Measurements from ENCODE around the gene ZBTB4. TPM values are rescaled to one million over a fixed set of nuclear protein-coding genes. Genes with fewer than 3 reads are reported as not detected.

ZBTB4 gene
- polyA plus RNA-seq, 3 donors, result 40.8 to 49.5 (median 47.1) TPM

DNA sequence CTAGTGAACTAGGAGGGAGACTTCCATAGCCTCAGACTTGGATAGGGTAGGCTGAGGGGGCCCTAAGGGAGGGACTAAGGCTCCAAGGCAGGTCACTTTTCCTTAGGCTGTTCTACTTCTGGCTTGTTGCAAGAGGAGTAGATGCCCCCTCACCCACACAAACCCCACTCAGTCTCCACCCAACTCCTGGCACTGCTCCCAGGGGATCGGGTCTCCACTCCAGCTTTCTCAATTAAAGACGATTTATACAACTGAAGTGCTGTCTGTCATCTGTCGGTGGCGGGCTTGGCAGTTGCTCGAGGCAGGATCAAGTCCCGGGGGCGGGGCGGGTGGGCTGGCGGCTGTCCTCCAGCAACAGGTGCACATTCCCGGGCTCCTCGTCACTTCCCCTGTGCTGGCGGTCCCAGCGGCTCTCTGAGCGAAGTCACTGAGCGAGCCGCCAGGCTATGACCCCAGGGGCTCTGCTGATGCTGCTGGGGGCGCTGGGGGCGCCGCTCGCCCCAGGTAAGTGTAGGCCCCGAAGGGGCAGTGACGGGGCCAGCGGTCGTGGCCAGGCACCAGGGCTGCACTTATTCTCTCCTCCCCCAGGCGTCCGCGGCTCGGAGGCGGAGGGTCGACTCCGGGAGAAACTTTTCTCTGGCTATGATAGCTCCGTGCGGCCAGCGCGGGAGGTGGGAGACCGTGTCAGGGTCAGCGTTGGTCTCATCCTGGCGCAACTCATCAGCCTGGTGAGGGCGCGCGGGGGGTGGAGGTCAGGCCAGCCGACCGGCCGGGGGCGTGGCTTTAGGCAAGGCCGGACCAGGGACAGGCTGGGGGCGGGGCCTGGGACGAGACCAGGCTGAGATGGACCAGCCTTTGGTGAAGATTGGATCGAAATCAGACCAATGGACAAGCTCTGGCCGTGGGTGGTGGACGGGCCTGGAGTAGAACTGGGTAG is 34.5 kb downstream of the ZBTB4 start, which contains the start of gene CHRNB1:
Gene CHRNB1 (plus strand): TSS at position 380 of the 937 bp plus-strand sequence. CDS start 67 bp downstream, at position 447.
- no peak for DNase-seq

DNA sequence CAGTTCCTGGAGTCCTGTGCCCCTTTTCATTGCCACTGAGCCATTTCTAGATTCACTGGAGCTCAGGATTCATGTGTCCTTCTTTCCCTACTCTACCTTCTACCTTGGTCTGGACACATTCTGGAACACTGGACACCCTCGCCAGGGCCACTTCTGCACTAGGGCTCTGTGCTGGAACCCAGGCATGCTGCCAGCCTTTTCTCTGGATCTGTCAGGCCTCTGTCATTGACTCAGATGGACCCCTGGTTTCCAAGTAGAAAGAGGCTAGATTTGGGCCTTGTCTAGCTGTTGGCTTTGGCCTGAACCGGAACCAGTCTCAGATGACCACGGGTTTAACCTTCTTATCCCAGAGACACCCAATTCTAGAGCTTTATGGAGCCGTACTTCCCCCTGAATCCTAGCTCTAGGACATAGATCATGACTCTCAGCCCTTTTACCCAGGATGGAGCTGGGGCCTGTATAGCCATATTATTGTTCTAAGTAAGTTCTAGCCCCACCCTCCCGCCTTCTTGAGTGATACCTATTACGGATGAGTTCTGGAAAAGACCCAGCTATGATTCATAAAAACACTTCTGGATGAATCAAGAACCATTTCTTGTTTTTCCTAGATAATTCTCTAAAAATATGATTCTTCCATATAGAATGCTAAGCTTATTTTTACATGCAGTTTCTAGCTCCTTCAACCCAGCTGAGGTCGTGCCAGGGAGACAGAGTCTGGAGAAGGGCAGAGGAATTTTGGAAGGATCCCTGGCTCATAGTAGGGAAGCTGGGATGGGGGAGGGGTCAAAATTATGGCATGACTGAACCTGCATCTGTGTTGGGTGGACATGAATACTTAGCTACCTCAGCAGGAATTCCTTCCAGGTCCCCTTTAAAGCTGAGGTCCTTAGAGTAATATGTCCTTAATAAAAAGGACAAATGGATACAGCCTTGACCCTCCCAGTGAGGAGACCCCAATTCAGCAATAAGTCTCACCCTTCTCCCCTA is 35.6 kb downstream of the ZBTB4 start:
- no peak for DNase-seq

DNA sequence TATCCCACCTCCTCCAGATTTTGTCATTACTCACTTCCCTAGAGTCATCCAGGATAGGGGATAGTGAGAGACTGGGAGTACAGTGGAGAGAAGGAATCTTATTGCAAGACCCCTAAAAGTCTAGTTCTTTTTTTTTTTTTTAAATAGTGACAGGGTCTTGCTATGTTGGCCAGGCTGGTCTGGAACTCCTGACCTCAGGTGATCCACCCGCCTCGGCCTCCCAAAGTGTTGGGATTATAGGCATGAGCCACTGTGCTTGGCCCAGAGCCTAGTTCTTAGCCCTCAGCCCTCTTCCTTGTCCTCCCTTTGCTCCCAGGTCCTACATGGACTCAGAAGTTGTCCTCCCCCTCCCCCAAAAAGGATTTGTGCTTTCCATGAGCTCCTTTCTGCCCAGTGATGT is 37.3 kb downstream of the ZBTB4 start:
- DNase-seq, result no peak

DNA sequence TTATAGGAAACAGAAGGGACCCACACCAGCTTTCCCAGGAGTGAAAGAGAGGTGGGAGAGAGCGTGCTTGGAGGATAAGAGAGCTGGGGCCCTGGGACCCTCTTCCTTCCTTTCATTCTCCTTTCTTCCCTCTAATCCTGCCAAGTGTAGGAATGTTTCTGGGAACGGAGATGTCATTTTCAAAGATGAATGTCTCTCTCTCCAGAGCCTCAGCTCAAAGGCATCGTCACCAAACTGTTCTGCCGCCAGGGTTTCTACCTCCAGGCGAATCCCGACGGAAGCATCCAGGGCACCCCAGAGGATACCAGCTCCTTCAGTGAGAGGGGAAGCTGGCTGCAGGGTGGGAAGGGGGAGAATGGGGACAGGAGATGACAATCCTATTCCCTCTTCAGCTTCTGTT is 38.2 kb downstream of the ZBTB4 start:
- no peak for DNase-seq

DNA sequence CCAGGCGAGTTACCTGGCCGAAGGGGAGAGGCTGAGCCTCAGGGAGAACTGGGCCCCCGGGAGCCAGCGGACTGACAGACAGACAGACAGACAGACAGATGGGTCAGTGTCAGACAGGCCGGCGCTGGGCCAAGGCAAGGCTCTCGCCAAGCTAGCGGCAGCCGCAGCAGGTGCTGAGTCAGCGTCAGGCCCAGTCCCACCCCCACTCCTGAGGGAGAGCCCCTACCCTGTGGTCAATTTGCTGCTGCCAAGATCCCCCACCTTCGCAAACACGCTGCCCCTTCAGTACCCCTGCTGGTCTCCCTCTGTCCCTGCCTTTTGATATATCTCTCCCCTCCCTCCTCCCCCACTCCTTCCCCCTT is 38.6 kb downstream of the ZBTB4 start:
- no peak for DNase-seq

DNA sequence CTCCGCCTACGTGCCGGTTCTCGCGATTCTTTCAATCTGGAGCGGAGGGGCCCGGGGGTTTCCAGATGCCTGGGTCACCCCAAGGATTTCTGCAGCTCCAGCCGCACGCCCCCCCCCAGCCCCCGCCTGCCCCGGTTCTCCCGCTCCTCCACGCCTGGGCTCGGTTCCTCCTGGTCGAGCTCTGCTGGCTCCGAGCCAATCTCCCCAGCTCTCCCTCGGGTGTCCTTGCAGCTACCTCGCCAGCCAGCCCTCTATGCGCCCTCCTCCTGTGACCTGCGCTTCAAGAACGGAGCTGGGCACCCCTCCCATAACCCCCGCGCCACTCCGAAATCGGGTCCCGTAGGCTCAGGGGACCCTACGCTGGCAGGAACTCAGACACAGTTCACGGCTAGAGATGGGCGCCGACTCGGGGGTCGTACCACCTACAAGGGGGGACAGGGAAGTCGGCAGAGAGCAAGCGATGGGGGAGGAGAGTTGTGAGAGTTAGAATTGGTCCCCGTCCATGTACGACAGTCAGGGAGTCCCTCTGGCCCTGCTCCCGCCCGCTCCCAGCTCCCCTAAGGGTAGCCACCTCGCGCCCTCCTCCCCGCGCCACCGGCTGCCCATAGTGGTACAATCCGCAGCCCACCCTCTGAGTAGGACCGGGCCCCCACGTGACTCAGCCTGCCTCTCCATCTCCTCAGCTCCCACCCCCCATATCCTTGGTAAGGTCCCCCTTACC is 39.2 kb downstream of the ZBTB4 start:
- no peak for DNase-seq

DNA sequence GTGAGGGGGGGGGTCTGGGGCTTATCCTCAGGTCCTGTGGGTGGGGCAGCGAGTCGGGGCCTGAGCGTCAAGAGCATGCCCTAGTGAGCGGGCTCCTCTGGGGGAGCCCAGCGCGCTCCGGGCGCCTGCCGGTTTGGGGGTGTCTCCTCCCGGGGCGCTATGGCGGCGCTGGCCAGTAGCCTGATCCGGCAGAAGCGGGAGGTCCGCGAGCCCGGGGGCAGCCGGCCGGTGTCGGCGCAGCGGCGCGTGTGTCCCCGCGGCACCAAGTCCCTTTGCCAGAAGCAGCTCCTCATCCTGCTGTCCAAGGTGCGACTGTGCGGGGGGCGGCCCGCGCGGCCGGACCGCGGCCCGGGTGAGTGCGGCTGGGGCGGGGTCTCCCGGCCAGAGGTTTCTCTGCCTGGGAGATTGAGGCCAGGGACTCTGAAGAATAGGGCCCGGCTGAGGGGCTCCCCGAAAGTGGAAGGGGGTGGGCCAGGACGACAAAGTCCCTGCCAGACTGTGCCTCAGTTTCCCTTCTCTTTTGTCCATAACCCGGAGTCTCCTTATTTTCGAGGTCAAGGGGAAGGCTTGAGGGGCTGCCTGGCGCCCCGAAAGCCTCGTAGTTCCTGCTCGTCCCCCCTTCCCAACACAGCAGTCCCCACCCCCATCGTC is 39.8 kb downstream of the ZBTB4 start, which contains the start of gene FGF11:
Gene FGF11 (plus strand): TSS at position 51 of the 651 bp plus-strand sequence. CDS start 109 bp downstream, at position 160.
- no peak for DNase-seq

DNA sequence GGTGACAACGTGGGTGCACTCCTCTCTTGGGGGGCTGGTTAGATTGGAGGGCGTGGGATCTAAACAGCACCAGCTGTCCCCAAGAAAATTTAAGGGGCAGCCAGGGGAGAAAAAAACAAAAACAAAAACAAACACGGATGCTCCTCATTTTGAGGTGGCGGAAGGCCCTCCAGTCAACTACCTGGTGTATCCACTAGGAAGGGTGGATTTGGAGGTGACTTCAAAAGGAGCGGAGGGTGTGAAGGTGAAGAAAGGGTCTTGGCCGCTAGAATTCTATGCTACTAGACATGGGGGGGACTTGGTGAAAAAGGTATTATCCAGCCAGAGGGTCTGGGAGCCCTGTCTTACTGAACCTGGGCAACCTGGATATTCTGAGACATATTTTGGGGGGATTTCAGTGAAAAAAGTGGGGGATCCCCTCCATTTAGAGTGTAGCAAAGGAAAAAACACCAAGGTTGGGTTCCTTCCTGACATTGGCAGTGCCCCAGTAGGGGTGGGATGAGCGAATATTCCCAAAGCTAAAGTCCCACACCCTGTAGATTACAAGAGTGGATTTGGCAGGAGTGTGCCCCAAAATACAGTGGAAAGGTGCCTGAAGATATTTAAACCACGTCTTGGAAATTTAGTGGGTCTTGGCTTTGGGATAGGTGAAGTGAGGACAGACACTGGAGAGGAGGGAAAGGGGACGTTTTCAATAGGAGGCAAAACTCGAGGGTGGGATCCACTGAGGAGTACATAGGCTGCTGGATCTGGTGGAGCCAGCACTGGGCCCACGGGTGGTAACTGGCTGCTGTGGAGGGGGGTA is 40.6 kb downstream of the ZBTB4 start:
- DNase-seq, result no peak

DNA sequence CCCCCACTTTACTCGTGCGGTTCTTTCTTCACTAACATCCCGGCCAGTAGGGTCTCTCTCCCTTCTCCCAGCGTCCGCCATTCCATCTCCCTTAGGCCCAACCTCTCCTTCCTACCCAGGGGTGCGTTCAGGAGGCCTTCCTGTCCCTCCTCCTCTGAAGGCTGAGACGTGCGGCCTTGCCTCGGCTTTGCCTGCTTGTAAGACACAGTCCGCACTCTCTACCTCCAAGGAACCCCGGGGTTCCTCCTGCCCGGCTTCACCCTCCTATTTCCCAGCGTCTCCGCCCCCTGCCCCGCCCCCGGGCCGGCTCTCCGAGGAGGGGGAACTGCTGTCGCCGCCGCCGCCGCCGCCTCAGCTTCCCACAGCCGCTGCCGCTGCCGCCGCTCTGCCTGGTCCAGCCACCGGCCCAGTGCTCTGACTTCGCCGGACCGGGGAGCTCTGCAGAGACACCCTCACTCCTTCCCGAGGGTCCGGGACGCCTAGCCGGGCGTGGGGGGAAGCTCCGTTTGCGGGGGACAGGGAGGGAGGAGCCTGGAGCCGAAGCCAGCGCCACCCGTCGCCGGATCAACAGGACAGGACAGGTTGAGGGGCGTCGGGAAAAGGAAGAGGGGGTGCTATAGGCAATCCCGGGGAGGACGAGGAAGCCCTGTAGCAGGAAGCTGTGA is 41.3 kb downstream of the ZBTB4 start:
- no peak for DNase-seq

DNA sequence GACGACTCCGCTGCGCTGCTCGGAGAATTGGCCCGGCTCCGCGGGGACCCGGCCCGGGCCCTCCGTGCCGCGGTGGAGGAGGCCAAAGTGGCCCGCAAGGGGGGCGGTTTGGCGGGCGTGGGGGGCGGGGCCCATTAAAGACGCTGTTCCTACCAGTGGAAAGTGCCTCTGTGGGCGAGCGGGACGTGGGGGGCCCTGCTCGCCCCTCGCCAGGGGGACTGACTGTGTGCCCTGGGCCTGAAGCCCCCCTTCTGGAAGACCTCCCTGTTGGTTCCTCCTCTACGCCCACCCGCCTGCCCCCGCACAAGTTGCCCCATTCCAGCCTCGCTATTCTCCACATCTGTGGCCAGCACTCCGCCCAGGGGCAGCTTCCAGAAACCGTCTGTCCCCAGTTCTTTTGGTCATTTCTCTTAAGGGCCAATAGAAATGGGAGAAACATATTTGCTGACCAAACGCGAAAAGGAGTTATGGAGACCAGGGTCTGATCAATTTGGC is 42.0 kb downstream of the ZBTB4 start:
- no peak for DNase-seq

DNA sequence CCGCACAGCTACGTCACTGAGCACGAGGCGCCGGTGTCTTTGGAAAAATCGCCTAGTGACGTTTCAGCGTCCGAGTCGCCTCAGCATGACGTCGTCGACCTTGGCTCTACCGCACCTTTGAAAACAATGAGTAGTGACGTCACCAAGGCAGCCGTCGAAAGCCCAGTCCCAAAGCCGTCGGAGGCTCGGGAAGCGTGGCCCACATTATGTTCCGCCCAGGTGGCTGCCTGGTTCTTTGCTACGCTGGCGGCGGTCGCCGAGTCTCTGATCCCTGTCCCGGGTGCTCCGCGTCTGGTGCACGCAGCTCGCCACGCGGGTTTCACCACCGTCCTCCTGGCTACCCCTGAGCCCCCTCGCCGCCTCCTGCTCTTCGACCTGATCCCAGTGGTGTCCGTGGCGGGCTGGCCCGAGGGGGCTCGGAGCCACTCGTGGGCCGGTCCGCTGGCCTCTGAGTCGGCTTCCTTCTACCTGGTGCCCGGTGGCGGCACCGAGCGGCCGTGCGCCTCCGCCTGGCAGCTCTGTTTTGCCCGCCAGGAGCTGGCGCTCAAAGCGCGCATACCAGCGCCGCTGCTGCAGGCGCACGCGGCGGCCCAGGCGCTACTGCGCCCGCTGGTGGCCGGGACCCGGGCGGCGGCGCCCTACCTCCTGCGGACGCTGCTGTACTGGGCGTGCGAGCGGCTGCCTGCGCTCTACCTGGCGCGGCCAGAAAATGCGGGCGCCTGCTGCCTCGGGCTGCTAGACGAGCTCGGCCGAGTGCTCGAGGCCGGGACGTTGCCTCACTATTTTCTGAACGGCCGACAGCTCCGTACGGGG is 42.7 kb downstream of the ZBTB4 start:
- peak; percentile 84 for DNase-seq

DNA sequence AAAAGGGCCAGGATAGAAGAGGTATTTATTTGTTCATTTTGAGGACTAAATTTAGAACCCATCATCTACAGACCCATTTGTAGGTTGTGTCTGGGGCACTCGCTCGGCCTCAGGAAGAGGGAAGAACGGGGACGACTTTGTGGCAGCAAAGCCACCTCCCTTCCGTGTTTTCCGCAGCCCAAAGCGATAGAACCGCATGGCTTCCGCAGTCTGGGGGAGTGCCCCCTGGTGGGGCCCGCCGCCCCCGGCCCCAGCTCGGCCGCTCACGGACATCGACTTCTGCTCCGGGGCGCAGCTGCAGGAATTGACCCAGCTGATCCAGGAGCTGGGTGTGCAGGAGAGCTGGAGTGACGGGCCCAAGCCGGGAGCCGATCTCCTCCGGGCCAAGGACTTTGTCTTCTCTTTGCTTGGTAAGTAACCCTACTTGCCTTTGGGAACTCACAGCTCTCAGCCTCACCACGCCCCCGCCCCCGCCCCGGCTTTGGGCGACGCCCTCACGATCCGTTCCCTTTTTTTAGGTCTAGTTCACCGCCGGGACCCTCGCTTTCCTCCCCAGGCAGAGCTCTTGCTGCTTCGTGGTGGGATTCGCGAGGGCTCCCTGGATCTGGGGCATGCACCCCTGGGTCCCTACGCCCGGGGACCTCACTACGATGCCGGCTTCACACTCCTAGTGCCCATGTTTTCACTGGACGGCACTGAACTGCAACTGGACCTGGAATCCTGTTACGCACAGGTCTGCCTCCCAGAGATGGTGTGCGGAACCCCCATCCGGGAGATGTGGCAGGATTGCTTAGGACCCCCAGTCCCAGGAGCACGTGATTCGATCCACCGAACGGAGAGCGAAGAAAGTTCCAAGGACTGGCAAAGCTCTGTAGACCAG is 43.5 kb downstream of the ZBTB4 start:
- no peak for DNase-seq

DNA sequence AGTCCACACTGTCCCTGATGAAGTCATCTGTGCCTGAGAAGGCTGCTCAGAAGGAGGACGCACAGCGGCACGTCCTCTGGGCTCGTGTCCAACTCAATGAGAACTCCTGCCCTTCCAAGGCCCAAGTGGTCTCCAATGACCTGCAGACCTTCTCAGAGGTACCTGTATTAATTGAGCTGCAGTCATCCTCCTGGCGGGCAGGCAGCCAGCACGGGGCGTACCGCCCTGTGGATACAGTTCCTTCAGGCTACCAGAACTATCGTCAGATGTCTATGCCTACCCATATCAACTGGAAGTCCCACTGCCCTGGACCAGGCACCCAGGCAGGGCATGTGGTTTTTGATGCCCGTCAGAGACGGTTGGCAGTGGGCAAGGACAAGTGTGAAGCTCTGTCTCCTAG is 47.1 kb downstream of the ZBTB4 start:
- no peak for DNase-seq

DNA sequence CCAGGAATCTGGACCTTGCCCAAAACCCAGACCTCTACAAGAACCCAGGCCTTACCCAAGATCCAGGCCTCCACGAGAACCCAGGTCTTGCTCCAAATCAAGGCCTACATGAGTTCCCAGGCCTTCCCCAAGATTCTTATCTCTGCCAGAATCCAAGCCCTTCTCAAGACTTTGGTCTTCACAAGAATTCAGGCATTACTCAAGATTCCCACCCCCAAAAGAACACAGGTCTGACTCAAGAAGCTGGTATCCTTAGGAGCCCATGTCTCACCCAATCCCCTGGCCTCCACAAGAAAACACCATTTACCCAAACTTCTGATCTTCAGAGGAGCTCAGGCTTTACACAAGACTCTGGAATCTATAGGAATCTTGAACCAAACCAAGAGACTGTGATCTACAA is 48.2 kb downstream of the ZBTB4 start:
- no peak for DNase-seq

DNA sequence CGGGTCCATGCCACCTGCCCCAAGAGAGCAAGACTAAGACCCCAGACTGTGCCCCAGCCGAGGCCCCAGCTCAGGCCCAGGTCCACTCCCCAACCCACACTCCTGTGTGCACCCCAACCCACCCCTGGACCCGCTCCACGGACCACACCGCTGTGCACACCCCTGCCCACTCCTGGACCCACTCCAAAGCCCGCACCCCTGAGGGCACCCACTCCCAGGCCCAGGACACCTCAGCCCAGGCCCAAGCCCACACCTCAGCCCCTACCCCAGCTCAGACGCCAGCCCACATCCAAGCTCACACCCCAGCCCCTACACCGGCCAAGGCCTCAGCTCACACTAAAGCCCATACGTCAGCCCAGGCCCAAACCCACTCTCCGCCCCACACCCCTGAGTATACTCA is 49.7 kb downstream of the ZBTB4 start:
- no peak for DNase-seq

DNA sequence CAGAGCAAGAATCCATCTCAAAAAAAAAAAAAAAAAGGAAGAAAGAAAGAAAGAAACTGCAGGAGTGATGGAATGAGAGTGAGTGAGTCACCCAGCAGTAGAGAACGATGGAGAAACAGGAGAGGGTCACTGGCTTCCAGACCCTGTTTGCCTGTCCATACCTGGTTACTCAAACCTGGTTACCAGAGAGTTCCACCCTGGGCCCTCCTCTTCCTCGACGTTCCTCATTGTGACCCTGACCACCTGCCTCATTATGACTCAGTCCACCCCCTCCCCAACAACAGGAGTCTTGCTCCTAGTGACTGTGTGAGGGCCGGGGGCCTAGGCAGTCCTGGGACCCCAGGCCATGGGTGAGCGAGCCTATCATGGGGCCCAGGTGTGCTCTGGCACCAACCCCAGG is 50.9 kb downstream of the ZBTB4 start, which contains the start of gene SPEM3:
Gene SPEM3 (plus strand): TSS at position 301 of the 400 bp plus-strand sequence. CDS start 46 bp downstream, at position 347.
- DNase-seq, result no peak

DNA sequence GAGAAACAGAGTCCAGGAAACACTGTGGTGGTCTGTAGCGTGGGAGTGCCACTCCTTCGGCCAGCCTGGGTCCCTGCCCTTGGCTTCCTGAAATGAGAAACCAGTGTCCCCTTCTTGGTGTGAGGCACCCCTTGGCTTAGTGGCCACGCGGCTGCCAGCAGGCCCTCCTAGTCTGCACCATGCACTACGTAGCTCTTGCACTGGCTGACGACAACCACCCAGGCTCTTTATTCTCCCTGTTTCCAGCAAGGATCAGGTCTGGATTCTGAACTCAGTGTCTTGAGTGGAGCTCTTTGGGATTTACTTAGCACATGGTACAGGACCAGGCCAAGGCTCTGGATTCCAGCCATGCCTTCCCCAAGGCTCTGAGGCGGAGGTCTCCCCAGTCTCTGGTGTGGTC is 51.9 kb downstream of the ZBTB4 start:
- no peak for DNase-seq

All from renal pelvis (tissue), 4 donors.